CD8-positive, alpha-beta memory T cell (primary cell): ENCODE measurements around the gene RPS6KL1. TPM values are rescaled to one million over a fixed set of nuclear protein-coding genes. Genes with fewer than 3 reads are reported as not detected.

Experiments used
- CTCF ChIA-PET: fragments of 350-600 bp; sonication (Branson Sonifier 250); formaldehyde crosslinking; loops from one replicate; lab custom pipeline; 2021; ENCODE audit warnings: antibody characterized with exemption; lab: Charles Lee
- POLR2A ChIA-PET: fragments of 350-600 bp; sonication (Branson Sonifier 250); formaldehyde crosslinking; loops from one replicate; lab custom pipeline; 2021; ENCODE audit warnings: antibody characterized with exemption; lab: Charles Lee
- DNase-seq, 5 donors: peaks; one replicate each; pipeline versions ENCODE4 v3.0.0 to v3.0.0-alpha.2; 2020 to 2022; ENCODE audit warnings: mixed read lengths in 1 of 5
- H3K27ac ChIP-seq: one replicate; pipeline ENCODE4 v1.7.0; 2013; ENCODE audit warnings: low read depth, mild to moderate bottlenecking, low read length, moderate library complexity
- H3K27me3 ChIP-seq: 2 replicates; pipeline ENCODE4 v1.7.0; 2013; ENCODE audit warnings: low read length, mild to moderate bottlenecking; ENCODE audit not compliant: insufficient read depth, poor library complexity, severe bottlenecking
- H3K36me3 ChIP-seq: 2 replicates; pipeline ENCODE4 v1.7.0; 2013; ENCODE audit warnings: mild to moderate bottlenecking, low read length, moderate library complexity; ENCODE audit not compliant: insufficient read depth
- H3K4me1 ChIP-seq: 2 replicates; pipeline ENCODE4 v1.7.0; 2013; ENCODE audit warnings: mild to moderate bottlenecking, low read length, moderate library complexity; ENCODE audit not compliant: insufficient read depth
- H3K4me3 ChIP-seq: 2 replicates; pipeline ENCODE4 v1.7.0; 2013; ENCODE audit warnings: mild to moderate bottlenecking, low read length
- H3K9me3 ChIP-seq: 2 replicates; pipeline ENCODE4 v1.7.0; 2013; ENCODE audit warnings: mild to moderate bottlenecking, low read length
- H3K27ac Mint-ChIP-seq, 8 donors: one replicate each; pipeline ENCODE4 v1.8.0; 2020 to 2021; ENCODE audit warnings: mixed read lengths in 8 of 8, mild to moderate bottlenecking in 6 of 8, inconsistent platforms in 3 of 8, moderate library complexity in 3 of 8
- H3K27me3 Mint-ChIP-seq, 2 donors: one replicate each; pipeline ENCODE4 v1.8.0; 2020 to 2021; ENCODE audit warnings: mixed read lengths in 2 of 2, mild to moderate bottlenecking in 1 of 2, moderate library complexity in 1 of 2
- H3K36me3 Mint-ChIP-seq, 3 donors: one replicate each; pipeline ENCODE4 v1.8.0; 2020 to 2021; ENCODE audit warnings: mixed read lengths in 3 of 3, inconsistent platforms in 1 of 3, mild to moderate bottlenecking in 1 of 3
- H3K4me1 Mint-ChIP-seq, 3 donors: one replicate each; pipeline ENCODE4 v1.8.0; 2020 to 2021; ENCODE audit warnings: mixed read lengths in 3 of 3, inconsistent platforms in 1 of 3, mild to moderate bottlenecking in 1 of 3
- H3K4me3 Mint-ChIP-seq, 7 donors: one replicate each; pipeline ENCODE4 v1.8.0; 2020 to 2021; ENCODE audit warnings: mixed read lengths in 7 of 7, mild to moderate bottlenecking in 6 of 7, moderate library complexity in 4 of 7, inconsistent platforms in 2 of 7
- H3K9me3 Mint-ChIP-seq, 5 donors: one replicate each; pipeline ENCODE4 v1.8.0; 2020 to 2022; ENCODE audit warnings: mixed read lengths in 5 of 5, mild to moderate bottlenecking in 3 of 5, moderate library complexity in 2 of 5, inconsistent platforms in 1 of 5
- polyA plus RNA-seq: library from polyadenylated mRNA; unstranded; fragments of 300-500 nt; fragmentation: Illumina TruSeq; gene quantifications from one replicate; pipeline ENCODE4 v1.2.3, GENCODE V29; 2021
- total RNA-seq, 2 experiments: library from RNA; stranded (reverse); gene quantifications; one replicate each; pipeline ENCODE4 v1.2.3, GENCODE V29; 2021

Gene RPS6KL1
- total and polyA plus RNA-seq, 3 experiments from 2014 or later = 4.8 to 5.0 TPM; not detected in 1

- Histone ChIP-seq H3K27me3 (peaks cover 3% of the 10 kb centered on the region), H3K9me3 (no peaks in the 10 kb centered on the region), H3K4me1 (peaks cover 8% of the 10 kb centered on the region), H3K36me3 (no peaks in the 10 kb centered on the region), H3K27ac (no peak overlapping the region), H3K4me3 (no peak overlapping the region)
- H3K4me1 Mint-ChIP-seq = peaks cover 5 to 9% (median 7%) of the 10 kb centered on the region in 3 donors
- ChIA-PET POLR2A (no interaction called here), CTCF (interaction anchor here (0.9 to 3.3 kb wide), 2 partner anchors 33 to 139 kb away, joined by 3 to 19 read pairs; no protein-coding TSS in a partner anchor)
- peaks cover 8 to 20% of the 10 kb centered on the region in 2 donors for H3K27me3 Mint-ChIP-seq
- H3K36me3 Mint-ChIP-seq = no peaks in the 10 kb centered on the region
- no peaks in the 10 kb centered on the region for H3K9me3 Mint-ChIP-seq
- no peak for DNase-seq
- H3K27ac Mint-ChIP-seq = no peak overlapping the region
- H3K4me3 Mint-ChIP-seq = no peak overlapping the region
Measured at GRCh38 chr14:74949859-74950573, 27.0 kb upstream of the RPS6KL1 start.

- no peaks in the 10 kb centered on the region for H3K9me3 Mint-ChIP-seq
- no peaks in the 10 kb centered on the region for H3K27me3 ChIP-seq
- H3K4me1 Mint-ChIP-seq = peaks cover 5 to 7% (median 7%) of the 10 kb centered on the region in 3 donors
- no peaks in the 10 kb centered on the region for H3K9me3 ChIP-seq
- peaks cover 8 to 20% of the 10 kb centered on the region in 2 donors for H3K27me3 Mint-ChIP-seq
- no peak overlapping the region for H3K4me3 ChIP-seq
- H3K4me1 ChIP-seq = peaks cover 8% of the 10 kb centered on the region
- no peak overlapping the region for H3K27ac ChIP-seq
- no peaks in the 10 kb centered on the region for H3K36me3 Mint-ChIP-seq
- no peaks in the 10 kb centered on the region for H3K36me3 ChIP-seq
- ChIA-PET POLR2A (no interaction called here), CTCF (interaction anchor here (0.9 to 3.3 kb wide), 2 partner anchors 32 to 139 kb away, joined by 3 to 19 read pairs; no protein-coding TSS in a partner anchor)
- H3K27ac Mint-ChIP-seq = no peak overlapping the region
- no peak for DNase-seq
- H3K4me3 Mint-ChIP-seq = no peak overlapping the region
Measured at GRCh38 chr14:74949191-74949601, 26.1 kb upstream of the RPS6KL1 start.

GRCh38 chr14:74948228-74949175, 25.4 kb upstream of the RPS6KL1 start:
- Histone ChIP-seq H3K4me3 (no peak overlapping the region), H3K9me3 (no peaks in the 10 kb centered on the region), H3K4me1 (peaks cover 8% of the 10 kb centered on the region), H3K27ac (no peak overlapping the region), H3K36me3 (no peaks in the 10 kb centered on the region), H3K27me3 (no peaks in the 10 kb centered on the region)
- H3K27ac Mint-ChIP-seq = peak overlapping the region in 1 of 8 donors; percentile 74
- DNase-seq = no peak
- H3K36me3 Mint-ChIP-seq = no peaks in the 10 kb centered on the region
- H3K27me3 Mint-ChIP-seq = peaks cover 8 to 19% of the 10 kb centered on the region in 2 donors
- no peak overlapping the region for H3K4me3 Mint-ChIP-seq
- no peaks in the 10 kb centered on the region for H3K9me3 Mint-ChIP-seq
- H3K4me1 Mint-ChIP-seq = peaks cover 5 to 7% (median 7%) of the 10 kb centered on the region in 3 donors
- POLR2A ChIA-PET = no interaction called here
- CTCF ChIA-PET = interaction anchor here (0.9 to 3.3 kb wide), 6 partner anchors 11 to 140 kb away, joined by 3 to 19 read pairs (median 3); no protein-coding TSS in a partner anchor

- Histone ChIP-seq H3K4me1 (peaks cover 15% of the 10 kb centered on the region), H3K9me3 (no peaks in the 10 kb centered on the region), H3K27ac (no peak overlapping the region), H3K4me3 (no peak overlapping the region), H3K27me3 (no peaks in the 10 kb centered on the region), H3K36me3 (no peaks in the 10 kb centered on the region)
- DNase-seq = no peak
- H3K4me3 Mint-ChIP-seq = no peak overlapping the region
- CTCF ChIA-PET = interaction anchor here (0.9 to 3.3 kb wide), 7 partner anchors 12 to 143 kb away, joined by 3 to 19 read pairs (median 3); no protein-coding TSS in a partner anchor
- peak overlapping the region in 1 of 8 donors; percentile 44 for H3K27ac Mint-ChIP-seq
- peaks cover 4 to 13% of the 10 kb centered on the region in 2 donors for H3K27me3 Mint-ChIP-seq
- peaks cover 9 to 16% (median 13%) of the 10 kb centered on the region in 3 donors for H3K4me1 Mint-ChIP-seq
- POLR2A ChIA-PET = no interaction called here
- no peaks in the 10 kb centered on the region for H3K9me3 Mint-ChIP-seq
- no peaks in the 10 kb centered on the region for H3K36me3 Mint-ChIP-seq
Measured at GRCh38 chr14:74947353-74948227, 24.5 kb upstream of the RPS6KL1 start.

GRCh38 chr14:74946659-74947281, 23.7 kb upstream of the RPS6KL1 start:
- peaks cover 24% of the 10 kb centered on the region for H3K4me1 ChIP-seq
- Mint-ChIP-seq H3K4me3 (no peak overlapping the region), H3K9me3 (no peaks in the 10 kb centered on the region), H3K36me3 (no peaks in the 10 kb centered on the region), H3K27ac (peak overlapping the region in 1 of 8 donors; percentile 51), H3K27me3 (peaks cover 4 to 10% of the 10 kb centered on the region in 2 donors), H3K4me1 (peaks cover 14 to 22% (median 19%) of the 10 kb centered on the region in 3 donors)
- H3K27me3 ChIP-seq = no peaks in the 10 kb centered on the region
- ChIA-PET POLR2A (no interaction called here), CTCF (interaction anchor here (0.9 to 3.3 kb wide), 12 partner anchors 12 to 174 kb away, joined by 3 to 19 read pairs (median 4); partner anchors contain the start of gene RPS6KL1)
- H3K27ac ChIP-seq = no peak overlapping the region
- no peak overlapping the region for H3K4me3 ChIP-seq
- no peaks in the 10 kb centered on the region for H3K36me3 ChIP-seq
- no peaks in the 10 kb centered on the region for H3K9me3 ChIP-seq
- DNase-seq = no peak

GRCh38 chr14:74945852-74946658, 23.0 kb upstream of the RPS6KL1 start:
- Mint-ChIP-seq H3K4me1 (peaks cover 21 to 30% (median 27%) of the 10 kb centered on the region in 3 donors), H3K9me3 (no peaks in the 10 kb centered on the region), H3K4me3 (peak overlapping the region in 5 of 7 donors; percentile 33 to 72 (median 49)), H3K36me3 (no peaks in the 10 kb centered on the region), H3K27me3 (peaks cover 2 to 6% of the 10 kb centered on the region in 2 donors), H3K27ac (peak overlapping the region in 6 of 8 donors; percentile 61 to 85 (median 73))
- ChIA-PET CTCF (interaction anchor here (0.9 to 3.3 kb wide), 15 partner anchors 8 to 174 kb away, joined by 3 to 19 read pairs (median 5); partner anchors contain the start of gene RPS6KL1), POLR2A (no interaction called here)
- no peaks in the 10 kb centered on the region for H3K9me3 ChIP-seq
- H3K27ac ChIP-seq = no peak overlapping the region
- no peaks in the 10 kb centered on the region for H3K36me3 ChIP-seq
- peaks cover 31% of the 10 kb centered on the region for H3K4me1 ChIP-seq
- peak; percentile 55 to 81 (median 60) for DNase-seq
- H3K4me3 ChIP-seq = no peak overlapping the region
- no peaks in the 10 kb centered on the region for H3K27me3 ChIP-seq
